ENCODE measurements around the gene NDUFB5.

DNA sequence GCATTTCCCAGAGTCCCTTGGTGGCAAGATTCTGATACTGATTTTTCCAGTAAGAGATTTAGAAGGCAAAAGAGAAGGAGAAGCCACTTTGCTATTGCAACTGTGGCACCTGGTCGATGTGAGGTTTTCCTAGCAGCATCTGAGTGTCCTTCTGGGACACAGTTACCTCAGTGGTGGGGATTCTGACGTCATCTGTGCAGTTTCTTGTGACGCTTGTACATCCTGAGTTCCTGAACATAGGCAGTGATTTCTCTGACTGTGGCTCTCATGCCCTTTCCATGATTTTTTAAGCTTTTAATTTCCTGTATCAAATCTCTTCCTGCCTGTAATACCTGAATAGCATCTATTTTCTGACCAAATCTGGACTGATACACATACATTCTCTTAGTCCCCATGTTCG, 57.2 kb downstream of the NDUFB5 start:
- TF ChIP-seq, protein P1, sequence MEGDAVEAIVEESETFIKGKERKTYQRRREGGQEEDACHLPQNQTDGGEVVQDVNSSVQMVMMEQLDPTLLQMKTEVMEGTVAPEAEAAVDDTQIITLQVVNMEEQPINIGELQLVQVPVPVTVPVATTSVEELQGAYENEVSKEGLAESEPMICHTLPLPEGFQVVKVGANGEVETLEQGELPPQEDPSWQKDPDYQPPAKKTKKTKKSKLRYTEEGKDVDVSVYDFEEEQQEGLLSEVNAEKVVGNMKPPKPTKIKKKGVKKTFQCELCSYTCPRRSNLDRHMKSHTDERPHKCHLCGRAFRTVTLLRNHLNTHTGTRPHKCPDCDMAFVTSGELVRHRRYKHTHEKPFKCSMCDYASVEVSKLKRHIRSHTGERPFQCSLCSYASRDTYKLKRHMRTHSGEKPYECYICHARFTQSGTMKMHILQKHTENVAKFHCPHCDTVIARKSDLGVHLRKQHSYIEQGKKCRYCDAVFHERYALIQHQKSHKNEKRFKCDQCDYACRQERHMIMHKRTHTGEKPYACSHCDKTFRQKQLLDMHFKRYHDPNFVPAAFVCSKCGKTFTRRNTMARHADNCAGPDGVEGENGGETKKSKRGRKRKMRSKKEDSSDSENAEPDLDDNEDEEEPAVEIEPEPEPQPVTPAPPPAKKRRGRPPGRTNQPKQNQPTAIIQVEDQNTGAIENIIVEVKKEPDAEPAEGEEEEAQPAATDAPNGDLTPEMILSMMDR (IDR thresholded peaks at IDR 0.05; ENCODE audit: insufficient read depth, low read length, poor library complexity, severe bottlenecking), result no peak
- no peak for TF ChIP-seq EZH2phosphoT487 (conservative IDR thresholded peaks at IDR 0.05; ENCODE audit: low read length)
